Stimulated activated CD8-positive, alpha-beta memory T cell treated with anti-CD3 and anti-CD28 coated beads, Interleukin-15, amount 100 ng/mL, for 4 hours (primary cell): ENCODE measurements around the gene SDSL.

Experiments
- DNase-seq, 2 donors: peaks; one replicate each; pipeline ENCODE4 v3.0.0-alpha.2; 2020; ENCODE audit warnings: low read depth in 2 of 2

Gene SDSL

GRCh38 chr12:113420996-113421595, 1.1 kb upstream of the SDSL start:
- DNase-seq: no peak

- DNase-seq: no peak
Observed at GRCh38 chr12:113422886-113423669, 898 bp downstream of the SDSL start.

- no peak for DNase-seq
Observed at GRCh38 chr12:113424456-113424855, 2.3 kb downstream of the SDSL start.

GRCh38 chr12:113424915-113425823, 3.0 kb downstream of the SDSL start:
- DNase-seq: no peak

- DNase-seq: no peak
Observed at GRCh38 chr12:113425960-113426453, 3.8 kb downstream of the SDSL start.

GRCh38 chr12:113427882-113428281, 5.7 kb downstream of the SDSL start:
- DNase-seq: no peak

- no peak for DNase-seq
Observed at GRCh38 chr12:113428482-113428881, 6.3 kb downstream of the SDSL start.

GRCh38 chr12:113432986-113433385, 10.8 kb downstream of the SDSL start:
- DNase-seq: no peak

GRCh38 chr12:113435367-113435766, 13.2 kb downstream of the SDSL start:
- DNase-seq: no peak

GRCh38 chr12:113436586-113436985, 14.4 kb downstream of the SDSL start:
- no peak for DNase-seq

GRCh38 chr12:113436993-113437728, 15.0 kb downstream of the SDSL start:
- DNase-seq: no peak

GRCh38 chr12:113437729-113438100, 15.5 kb downstream of the SDSL start:
- no peak for DNase-seq

GRCh38 chr12:113438523-113439300, 16.5 kb downstream of the SDSL start:
- DNase-seq: no peak

- no peak for DNase-seq
Observed at GRCh38 chr12:113439301-113439597, 17.1 kb downstream of the SDSL start.

GRCh38 chr12:113439606-113440030, 17.4 kb downstream of the SDSL start:
- no peak for DNase-seq

GRCh38 chr12:113440336-113440735, 18.2 kb downstream of the SDSL start:
- no peak for DNase-seq

- no peak for DNase-seq
Observed at GRCh38 chr12:113440947-113441782, 19.0 kb downstream of the SDSL start.

- DNase-seq: no peak
Observed at GRCh38 chr12:113443030-113443539, 20.9 kb downstream of the SDSL start.

GRCh38 chr12:113445544-113446171, 23.5 kb downstream of the SDSL start:
- no peak for DNase-seq
